OCI-LY3 (cell line): Measurements from ENCODE around the gene ANTXR2.

Experiments
- H2AFZ ChIP-seq: fragments of 200-600, 300-600 bp; shearing (Covaris generic); 2 replicates; pipeline ENCODE4 v1.6.0; 2014; ENCODE audit warnings: antibody characterized with exemption, low read depth, low read length
- H3K27ac ChIP-seq: fragments of 200-600, 300-600 bp; sonication (generic); 2 replicates; pipeline ENCODE4 v1.5.1; 2014; ENCODE audit warnings: mild to moderate bottlenecking, low read length, moderate library complexity, mixed read lengths
- H3K27me3 ChIP-seq: fragments of 200-600, 300-600 bp; sonication (generic); 2 replicates; pipeline ENCODE4 v1.6.1; 2014; ENCODE audit warnings: low read depth, low read length, mixed read lengths
- H3K36me3 ChIP-seq: fragments of 200-600, 300-600 bp; sonication (generic); replicated peaks from 2 replicates; pipeline ENCODE3; 2014; ENCODE audit warnings: low read depth, low read length, mixed read lengths
- H3K4me1 ChIP-seq: fragments of 300-600, 200-600 bp; sonication (generic); 2 replicates; pipeline ENCODE4 v1.6.1; 2014; ENCODE audit warnings: low read length, mixed read lengths
- H3K4me2 ChIP-seq: fragments of 200-600, 300-600 bp; sonication (generic); 2 replicates; pipeline ENCODE4 v1.6.1; 2014; ENCODE audit warnings: low read length, mixed read lengths
- H3K4me3 ChIP-seq: fragments of 300-600, 200-600 bp; sonication (generic); 2 replicates; pipeline ENCODE4 v1.5.1; 2014; ENCODE audit warnings: antibody characterized with exemption, mild to moderate bottlenecking, low read length, moderate library complexity
- H3K79me2 ChIP-seq: fragments of 300-600, 200-600 bp; shearing (Covaris generic); 2 replicates; pipeline ENCODE4 v1.6.1; 2014; ENCODE audit warnings: mild to moderate bottlenecking, low read length, mixed read lengths
- H3K9ac ChIP-seq: fragments of 300-600, 200-600 bp; shearing (Covaris generic); 2 replicates; pipeline ENCODE4 v1.6.0; 2014; ENCODE audit warnings: mild to moderate bottlenecking, low read length, moderate library complexity
- H3K9me3 ChIP-seq: fragments of 200-600, 300-600 bp; shearing (Covaris generic); 2 replicates; pipeline ENCODE4 v1.6.1; 2014; ENCODE audit warnings: low read length, mixed read lengths; ENCODE audit not compliant: insufficient read depth
- H4K20me1 ChIP-seq: fragments of 200-600, 300-600 bp; sonication (generic); 2 replicates; pipeline ENCODE4 v1.6.1; 2016; ENCODE audit warnings: low read length, mixed read lengths; ENCODE audit not compliant: insufficient read depth
- EZH2phosphoT487 ChIP-seq: fragments of 200-600 bp; shearing (Covaris generic); IDR thresholded peaks from 2 replicates; pipeline ENCODE4 v1.6.1; 2018; ENCODE audit warnings: antibody characterized with exemption, mixed run types, low read depth
- TF ChIP-seq, protein P1 (sequence below): fragments of 200-600, 300-600 bp; sonication (generic); IDR thresholded peaks from 2 replicates; pipeline ENCODE4 v1.5.1; 2014; ENCODE audit warnings: antibody characterized with exemption, low read length, low read depth

The ANTXR2 gene

DNA sequence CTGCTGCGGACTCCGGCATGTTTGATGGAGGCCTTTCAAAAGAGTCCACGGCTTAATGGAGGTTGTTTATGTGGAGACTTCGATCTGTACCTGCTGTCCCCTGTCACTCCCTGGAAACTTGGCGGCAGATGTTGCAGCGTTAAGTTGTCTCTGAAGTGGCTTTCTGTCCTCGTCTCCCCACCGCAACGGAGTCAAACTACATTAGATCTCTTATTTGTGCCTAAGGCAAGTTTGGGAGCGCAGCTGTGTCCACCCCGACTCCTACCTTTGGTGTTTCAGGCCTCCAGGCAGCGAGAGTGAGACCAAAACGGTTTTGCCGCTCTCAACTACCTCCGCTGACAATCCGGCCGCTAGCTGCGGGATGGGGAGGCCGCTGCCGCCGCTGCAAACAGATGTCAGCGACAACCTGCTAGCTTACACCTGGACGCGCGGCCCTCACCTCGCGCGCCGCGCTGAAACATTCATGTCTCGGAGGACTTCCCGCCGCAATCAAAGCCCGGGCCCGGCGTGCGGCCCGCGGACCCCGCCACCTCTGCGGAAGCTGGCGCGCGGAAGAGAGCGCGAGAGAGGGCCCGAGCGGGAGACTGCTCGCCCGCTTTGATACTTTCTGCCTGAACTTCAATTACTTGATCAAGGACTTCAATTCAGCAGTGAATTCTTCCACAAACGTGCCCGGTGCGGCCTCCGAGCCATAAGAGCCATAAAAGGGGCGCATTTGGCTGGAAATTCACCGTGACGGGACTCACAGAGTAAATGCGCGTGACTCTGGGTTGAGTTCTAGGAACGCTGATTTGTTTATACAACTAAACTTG is 108.4 kb downstream of the ANTXR2 start:
- TF ChIP-seq, protein P1, sequence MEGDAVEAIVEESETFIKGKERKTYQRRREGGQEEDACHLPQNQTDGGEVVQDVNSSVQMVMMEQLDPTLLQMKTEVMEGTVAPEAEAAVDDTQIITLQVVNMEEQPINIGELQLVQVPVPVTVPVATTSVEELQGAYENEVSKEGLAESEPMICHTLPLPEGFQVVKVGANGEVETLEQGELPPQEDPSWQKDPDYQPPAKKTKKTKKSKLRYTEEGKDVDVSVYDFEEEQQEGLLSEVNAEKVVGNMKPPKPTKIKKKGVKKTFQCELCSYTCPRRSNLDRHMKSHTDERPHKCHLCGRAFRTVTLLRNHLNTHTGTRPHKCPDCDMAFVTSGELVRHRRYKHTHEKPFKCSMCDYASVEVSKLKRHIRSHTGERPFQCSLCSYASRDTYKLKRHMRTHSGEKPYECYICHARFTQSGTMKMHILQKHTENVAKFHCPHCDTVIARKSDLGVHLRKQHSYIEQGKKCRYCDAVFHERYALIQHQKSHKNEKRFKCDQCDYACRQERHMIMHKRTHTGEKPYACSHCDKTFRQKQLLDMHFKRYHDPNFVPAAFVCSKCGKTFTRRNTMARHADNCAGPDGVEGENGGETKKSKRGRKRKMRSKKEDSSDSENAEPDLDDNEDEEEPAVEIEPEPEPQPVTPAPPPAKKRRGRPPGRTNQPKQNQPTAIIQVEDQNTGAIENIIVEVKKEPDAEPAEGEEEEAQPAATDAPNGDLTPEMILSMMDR = no peak
- no peak for TF ChIP-seq EZH2phosphoT487
- Histone ChIP-seq H3K9me3 (no peaks in the 10 kb centered on the region), H3K4me1 (no peaks in the 10 kb centered on the region), H3K27ac (no peak overlapping the region), H3K36me3 (no peaks in the 10 kb centered on the region), H2AFZ (no peak overlapping the region), H3K4me3 (no peak overlapping the region), H3K27me3 (no peaks in the 10 kb centered on the region), H3K79me2 (no peaks in the 10 kb centered on the region), H3K4me2 (no peak overlapping the region), H3K9ac (no peak overlapping the region), H4K20me1 (no peaks in the 10 kb centered on the region)

- Histone ChIP-seq H3K79me2 (no peaks in the 10 kb centered on the region), H3K27me3 (no peaks in the 10 kb centered on the region), H3K4me1 (no peaks in the 10 kb centered on the region), H3K27ac (no peak overlapping the region), H3K4me2 (no peak overlapping the region), H3K9ac (no peak overlapping the region), H2AFZ (no peak overlapping the region), H3K9me3 (no peaks in the 10 kb centered on the region), H3K36me3 (no peaks in the 10 kb centered on the region), H3K4me3 (no peak overlapping the region), H4K20me1 (no peaks in the 10 kb centered on the region)
- no peak for TF ChIP-seq EZH2phosphoT487
- TF ChIP-seq, protein P1 = no peak
Observed at GRCh38 chr4:79964020-79964399, 109.0 kb downstream of the ANTXR2 start.

DNA sequence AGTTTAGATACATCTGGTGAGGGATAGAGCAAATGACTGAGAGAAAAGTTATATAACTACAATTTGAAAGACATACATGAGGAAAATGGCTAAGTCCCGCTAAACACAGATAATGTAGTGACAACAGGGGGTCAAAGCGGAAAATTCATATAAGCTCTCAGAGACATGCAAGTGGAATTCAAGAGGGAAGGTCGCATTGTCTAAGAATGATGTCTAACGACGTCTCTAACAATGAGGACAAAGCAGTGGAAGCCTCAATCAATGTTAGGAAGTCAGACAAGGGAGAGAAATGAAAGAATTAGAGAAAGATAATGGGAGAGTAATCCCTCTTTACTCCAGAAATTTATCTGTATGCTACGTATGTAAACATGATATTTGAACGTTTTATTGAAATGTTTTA is 113.4 kb downstream of the ANTXR2 start:
- Histone ChIP-seq H3K9me3 (no peaks in the 10 kb centered on the region), H3K27ac (no peak overlapping the region), H3K4me3 (no peak overlapping the region), H2AFZ (no peak overlapping the region), H4K20me1 (no peaks in the 10 kb centered on the region), H3K27me3 (no peaks in the 10 kb centered on the region), H3K79me2 (no peaks in the 10 kb centered on the region), H3K36me3 (no peaks in the 10 kb centered on the region), H3K4me1 (no peaks in the 10 kb centered on the region), H3K4me2 (no peak overlapping the region), H3K9ac (no peak overlapping the region)
- TF ChIP-seq, protein P1 = no peak
- no peak for TF ChIP-seq EZH2phosphoT487

GRCh38 chr4:79958466-79959264 is 114.4 kb downstream of the ANTXR2 start:
- H3K27ac ChIP-seq = no peak overlapping the region
- no peak overlapping the region for H3K4me2 ChIP-seq

More at GRCh38 chr4:79958466-79959264, 114.4 kb downstream of the ANTXR2 start:
- TF ChIP-seq, protein P1 = no peak
- TF ChIP-seq EZH2phosphoT487 = no peak
- H3K79me2 ChIP-seq = no peaks in the 10 kb centered on the region
- H3K4me3 ChIP-seq = no peak overlapping the region
- H3K36me3 ChIP-seq = no peaks in the 10 kb centered on the region
- no peaks in the 10 kb centered on the region for H3K27me3 ChIP-seq
- no peaks in the 10 kb centered on the region for H3K4me1 ChIP-seq
- H3K9ac ChIP-seq = no peak overlapping the region
- H3K9me3 ChIP-seq = no peaks in the 10 kb centered on the region
- H2AFZ ChIP-seq = no peak overlapping the region
- H4K20me1 ChIP-seq = no peaks in the 10 kb centered on the region
